WTC11 (cell line): ENCODE measurements around the gene HES2.
"Not testable (repeated sequence)": the region's sequence is repeated elsewhere in the genome, so short reads cannot be mapped to it uniquely, and the experiment has no call there.

Source experiments
- AFF4 ChIP-seq: sonication (generic); formaldehyde crosslinking; IDR thresholded peaks from 2 replicates; pipeline ENCODE4 v1.8.1; 2023; ENCODE audit warnings: mild to moderate bottlenecking, missing genetic modification reagents, borderline replicate concordance
- ATF2 ChIP-seq: sonication (generic); formaldehyde crosslinking; IDR thresholded peaks from 2 replicates; pipeline ENCODE4 v1.8.1; 2022; ENCODE audit warnings: low read depth, missing genetic modification reagents, borderline replicate concordance
- ATF3 ChIP-seq: sonication (generic); formaldehyde crosslinking; conservative IDR thresholded peaks from 2 replicates; pipeline ENCODE4 v1.8.1; 2022; ENCODE audit warnings: mild to moderate bottlenecking, missing genetic modification reagents
- CTCF ChIP-seq: fragments of 200-600 bp; IDR thresholded peaks from 2 replicates; pipeline ENCODE4 v1.8.0; 2022; ENCODE audit warnings: antibody characterized with exemption
- E2F1 ChIP-seq: sonication (generic); formaldehyde crosslinking; IDR thresholded peaks from 2 replicates; pipeline ENCODE4 v1.8.0; 2022; ENCODE audit warnings: mild to moderate bottlenecking, missing genetic modification reagents
- NFE2L1 ChIP-seq: sonication (generic); formaldehyde crosslinking; IDR thresholded peaks from 2 replicates; pipeline ENCODE4 v1.8.1; 2023; ENCODE audit warnings: missing genetic modification reagents
- PRDM15 ChIP-seq: sonication (generic); formaldehyde crosslinking; IDR thresholded peaks from 2 replicates; pipeline ENCODE4 v1.8.0; 2022; ENCODE audit warnings: missing genetic modification reagents
- TCF7 ChIP-seq: sonication (generic); formaldehyde crosslinking; IDR thresholded peaks from 2 replicates; pipeline ENCODE4 v1.8.0; 2022; ENCODE audit warnings: mild to moderate bottlenecking, low read depth, missing genetic modification reagents, moderate library complexity

- not testable (repeated sequence) for TF ChIP-seq ATF2; ATF3 (CRISPR knock-in tag); CTCF; PRDM15 (CRISPR knock-in tag); TCF7 (CRISPR knock-in tag); NFE2L1 (CRISPR knock-in tag); E2F1 (CRISPR knock-in tag); AFF4 (CRISPR knock-in tag)
These were observed 24.6 kb downstream of the HES2 start for GRCh38 chr1:6395130-6395529.
